HEK293 (cell line): ENCODE results near the gene ZDHHC11.
"Not testable (repeated sequence)": the region's sequence is repeated elsewhere in the genome, so short reads cannot be mapped to it uniquely, and the experiment has no call there.

Experiments
- CTCF ChIA-PET: fragments of 350-600 bp; formaldehyde crosslinking; extraction: SDS; loops from one replicate; lab custom pipeline; 2021; ENCODE audit warnings: antibody characterized with exemption; lab: Yijun Ruan, JAX
- POLR2A ChIA-PET: fragments of 300-600 bp; formaldehyde crosslinking; extraction: SDS; loops from one replicate; lab custom pipeline; 2020; ENCODE audit warnings: antibody characterized with exemption, inconsistent platforms; lab: Yijun Ruan, JAX
- H3K27ac ChIP-seq: fragments of 200-500 bp; sonication (Bioruptor generic); 2 replicates; pipeline ENCODE4 v1.5.1; 2014; ENCODE audit warnings: low read depth, low read length, control low read depth, inconsistent platforms; ENCODE audit errors: extremely low read depth
- H3K36me3 ChIP-seq, 2 experiments: fragments of 200-500 bp in 1 of 2; sonication (Bioruptor generic) in 1 of 2; 1 replicate in 1 of 2; 2 replicates in 1 of 2; pipeline ENCODE4 v1.5.1; 2014 to 2017; ENCODE audit warnings: inconsistent platforms in 2 of 2, low read length in 2 of 2; ENCODE audit not compliant: control insufficient read depth in 2 of 2, insufficient read depth in 1 of 2
- H3K4me1 ChIP-seq: fragments of 200-500 bp; sonication (Bioruptor generic); 2 replicates; pipeline ENCODE4 v1.5.1; 2014; ENCODE audit warnings: mild to moderate bottlenecking, low read length, inconsistent platforms; ENCODE audit not compliant: control insufficient read depth, insufficient read depth
- H3K4me3 ChIP-seq: 2 replicates; pipeline ENCODE4 v1.5.1; 2011; ENCODE audit warnings: low read depth, mild to moderate bottlenecking, control low read depth, low read length, moderate library complexity
- H3K9me3 ChIP-seq: fragments of 200-500 bp; sonication (Bioruptor generic); 2 replicates; pipeline ENCODE4 v1.5.1; 2014; ENCODE audit warnings: low read depth, low read length, inconsistent platforms; ENCODE audit not compliant: control insufficient read depth, insufficient read depth
- ATF2 ChIP-seq: fragments of 450-650 bp; formaldehyde crosslinking; IDR thresholded peaks from 2 replicates; pipeline ENCODE4 v1.5.1; 2016; ENCODE audit warnings: missing biosample characterization, missing genetic modification characterization, low read depth
- GLIS2 ChIP-seq: fragments of 450-650 bp; formaldehyde crosslinking; IDR thresholded peaks from 2 replicates; pipeline ENCODE4 v1.5.1; 2016; ENCODE audit warnings: missing biosample characterization, missing genetic modification characterization
- HIC1 ChIP-seq: fragments of 450-650 bp; formaldehyde crosslinking; IDR thresholded peaks from 2 replicates; pipeline ENCODE4 v1.5.1; 2016; ENCODE audit warnings: missing biosample characterization, missing genetic modification characterization
- HOXA7 ChIP-seq: sonication (generic); formaldehyde crosslinking; IDR thresholded peaks from 2 replicates; pipeline ENCODE4 v1.8.1; 2022; ENCODE audit warnings: missing genetic modification reagents, borderline replicate concordance
- PRDM1 ChIP-seq: fragments of 450-650 bp; formaldehyde crosslinking; IDR thresholded peaks from 2 replicates; pipeline ENCODE4; 2016; ENCODE audit warnings: missing biosample characterization, missing genetic modification characterization
- SP2 ChIP-seq: fragments of 450-650 bp; formaldehyde crosslinking; IDR thresholded peaks from 2 replicates; pipeline ENCODE4 v1.5.1; 2016; ENCODE audit warnings: missing biosample characterization, missing genetic modification characterization
- ZBTB17 ChIP-seq: fragments of 450-650 bp; formaldehyde crosslinking; IDR thresholded peaks from 2 replicates; pipeline ENCODE4 v1.5.1; 2016; ENCODE audit warnings: missing biosample characterization, missing genetic modification characterization
- ZFHX2 ChIP-seq: fragments of 450-650 bp; formaldehyde crosslinking; conservative IDR thresholded peaks from 2 replicates; pipeline ENCODE4 v1.5.1; 2016; ENCODE audit warnings: missing biosample characterization, missing genetic modification characterization
- ZNF133 ChIP-seq: fragments of 450-650 bp; formaldehyde crosslinking; IDR thresholded peaks from 2 replicates; pipeline ENCODE4 v1.5.1; 2016; ENCODE audit warnings: missing biosample characterization, missing genetic modification characterization
- ZNF138 ChIP-seq: fragments of 450-650 bp; formaldehyde crosslinking; IDR thresholded peaks from 2 replicates; pipeline ENCODE4 v1.5.1; 2016; ENCODE audit warnings: missing biosample characterization, missing genetic modification characterization, borderline replicate concordance
- ZNF426 ChIP-seq: fragments of 450-650 bp; formaldehyde crosslinking; IDR thresholded peaks from 2 replicates; pipeline ENCODE4 v1.5.1; 2017; ENCODE audit warnings: missing biosample characterization, missing genetic modification characterization, mild to moderate bottlenecking, inconsistent platforms, moderate library complexity
- ZNF473 ChIP-seq: fragments of 450-650 bp; formaldehyde crosslinking; IDR thresholded peaks from 2 replicates; pipeline ENCODE4 v1.5.1; 2017; ENCODE audit warnings: missing biosample characterization, missing genetic modification characterization
- ZNF521 ChIP-seq: fragments of 450-650 bp; formaldehyde crosslinking; IDR thresholded peaks from 2 replicates; pipeline ENCODE4 v1.5.1; 2017; ENCODE audit warnings: missing biosample characterization, mild to moderate bottlenecking, missing genetic modification characterization
- ZNF654 ChIP-seq: fragments of 450-650 bp; formaldehyde crosslinking; IDR thresholded peaks from 2 replicates; pipeline ENCODE4 v1.5.1; 2016; ENCODE audit warnings: low read depth, missing biosample characterization, missing genetic modification characterization
- ZNF76 ChIP-seq: fragments of 450-650 bp; formaldehyde crosslinking; IDR thresholded peaks from 2 replicates; pipeline ENCODE4; 2016; ENCODE audit warnings: low read depth, missing biosample characterization, missing genetic modification characterization, borderline replicate concordance
- ZNF837 ChIP-seq: fragments of 450-650 bp; formaldehyde crosslinking; IDR thresholded peaks from 2 replicates; pipeline ENCODE4 v1.5.1; 2016; ENCODE audit warnings: missing biosample characterization, missing genetic modification characterization

ZDHHC11 gene

GRCh38 chr5:853416-854090, 2.8 kb upstream of the ZDHHC11 start:
- H3K9me3 ChIP-seq, H3K4me3 ChIP-seq, H3K36me3 ChIP-seq, H3K27ac ChIP-seq, CTCF ChIA-PET, POLR2A ChIA-PET, H3K4me1 ChIP-seq: not testable (repeated sequence)
- TF ChIP-seq GLIS2 (tag by site-specific recombination): 0 out of 2 replicates have a peak, but pooled peaks have one; percentile 11

- no peaks in the 10 kb centered on the region; a peak in 1 of 3 replicates for H3K36me3 ChIP-seq
- H3K4me1 ChIP-seq: no peaks in the 10 kb centered on the region
- TF ChIP-seq GLIS2 (tag by site-specific recombination) (peak; percentile 30; the same call in 1 of the 2 replicates), ZNF837 (tag by site-specific recombination) (no peak)
- ChIA-PET CTCF (no interaction called here), POLR2A (no interaction called here)
- no peaks in the 10 kb centered on the region for H3K9me3 ChIP-seq
- no peak overlapping the region for H3K27ac ChIP-seq
- no peak overlapping the region for H3K4me3 ChIP-seq
Observed at GRCh38 chr5:852431-853401, 1.9 kb upstream of the ZDHHC11 start.

GRCh38 chr5:852018-852417, 1.2 kb upstream of the ZDHHC11 start:
- Histone ChIP-seq H3K27ac (no peak overlapping the region), H3K9me3 (no peaks in the 10 kb centered on the region), H3K36me3 (no peaks in the 10 kb centered on the region; a peak in 1 of 3 replicates), H3K4me1 (no peaks in the 10 kb centered on the region), H3K4me3 (no peak overlapping the region)
- POLR2A ChIA-PET: no interaction called here
- CTCF ChIA-PET: no interaction called here
- no peak for TF ChIP-seq ZNF133
- TF ChIP-seq PRDM1: peak; percentile 47; the same call in 1 of the 2 replicates
- no peak for TF ChIP-seq ZNF473
- no peak for TF ChIP-seq HOXA7 (CRISPR knock-in tag)
- no peak for TF ChIP-seq ZNF76 (tag by site-specific recombination)
- TF ChIP-seq ZBTB17 (tag by site-specific recombination): peak; percentile 47; the same call in 1 of the 2 replicates
- no peak for TF ChIP-seq ZNF138 (tag by site-specific recombination)
- peak; percentile 64; the same call in 1 of the 2 replicates for TF ChIP-seq ATF2 (tag by site-specific recombination)
- TF ChIP-seq GLIS2 (tag by site-specific recombination): no peak
- no peak for TF ChIP-seq ZFHX2 (tag by site-specific recombination)

- ChIA-PET CTCF (no interaction called here), POLR2A (no interaction called here)
Observed at GRCh38 chr5:851553-851952, 767 bp upstream of the ZDHHC11 start.

More at GRCh38 chr5:851553-851952, 767 bp upstream of the ZDHHC11 start:
- no peaks in the 10 kb centered on the region for H3K4me1 ChIP-seq
- peaks cover 0 to 3% of the 10 kb centered on the region in 2 experiments; a peak in 2 of 3 replicates for H3K36me3 ChIP-seq
- no peak overlapping the region for H3K4me3 ChIP-seq
- H3K27ac ChIP-seq: no peak overlapping the region
- no peak for TF ChIP-seq ZNF426
- TF ChIP-seq ZNF521 (tag by site-specific recombination): no peak
- TF ChIP-seq HIC1 (tag by site-specific recombination): no peak
- no peak for TF ChIP-seq SP2
- no peak for TF ChIP-seq ZNF654 (tag by site-specific recombination)
- TF ChIP-seq, all 188 proteins: peak for 0
- H3K9me3 ChIP-seq: no peaks in the 10 kb centered on the region
